Heart left ventricle (tissue), 13 donors: ENCODE measurements around the gene MPHOSPH6.

Experiments
- CTCF ChIP-seq, 12 donors: fragments of 200-600 bp; sonication (generic) in 4 of 12; IDR thresholded peaks; one replicate each; pipeline versions ENCODE4 v1.5.0 to v1.8.0; 2018 to 2022; ENCODE audit warnings: antibody characterized with exemption in 12 of 12, mild to moderate bottlenecking in 5 of 12
- POLR2A ChIP-seq, 2 donors: fragments of 450-650 bp; IDR thresholded peaks; one replicate each; pipeline ENCODE4 v1.6.1; 2017; ENCODE audit warnings: antibody characterized with exemption in 2 of 2, mild to moderate bottlenecking in 2 of 2, moderate library complexity in 2 of 2
- donor health status: ischemic (EF 13 %, LVEDD 7.1; RV severe dilation, severe dysfunction).
- donor health status: DM: no; HTN: yes; CAD: no.
- donor health status: DM: no; HTN: no; CAD: no.
- donor health status: ischemic (EF 25% LVEDD 6.9; RV normal size, moderate dysfunction).
- donor health status: ischemic (EF 25% LVEDD 5.7; RV mildly dilated, moderate dysfunction).
- donor health status: ischemic (EF 35%, LVEDD 5.7; RV mildly dilated, moderate dysfunction).
- donor health status: nonischemic (EF 11% LVEDD 7.7; RV severe dilation, severe dysfunction).
- donor health status: DM: yes; HTN: yes; CAD: no.
- donor health status: PGD.
- donor health status: ischemic (EF 29% LVEDD 5.4; RV normal size, mild dysfunction).
- donor health status: nonischemic (EF 23%, LVEDD 6.1; RV moderate dilation, normal function).

GRCh38 chr16:82134846-82135245, 35.2 kb downstream of the MPHOSPH6 start:
- no peak for TF ChIP-seq POLR2A (IDR thresholded peaks at IDR 0.05)
- TF ChIP-seq CTCF (IDR thresholded peaks at IDR 0.05): no peak
